H1 (cell line): ENCODE data around the gene ARNT2. TPM values are rescaled to one million over a fixed set of nuclear protein-coding genes. Genes with fewer than 3 reads are reported as not detected.

Experiments used
- CTCF ChIA-PET: fragments of 300-600 bp; sonication (Branson Sonifier 250); formaldehyde crosslinking; loops from one replicate; lab custom pipeline; 2021; ENCODE audit not compliant: partially characterized antibody; lab: Charles Lee
- POLR2A ChIA-PET: fragments of 300-600 bp; sonication (Branson Sonifier 250); formaldehyde crosslinking; loops from one replicate; lab custom pipeline; 2021; ENCODE audit warnings: inconsistent platforms; ENCODE audit not compliant: partially characterized antibody; lab: Charles Lee
- DNase-seq, 2 experiments: peaks; one replicate each; pipeline versions ENCODE4 v3.0.0 to v3.0.0-alpha.2; 2010 to 2022; ENCODE audit warnings: low spot score in 2 of 2, low read depth in 1 of 2, mixed read lengths in 1 of 2
- FAIRE-seq: peaks from 2 replicates; lab custom pipeline; 2011; peaks lifted over from hg19 to GRCh38; lab: Jason Lieb, UNC
- H2AFZ ChIP-seq: 2 replicates; pipeline ENCODE4 v1.8.1; 2012; ENCODE audit warnings: low read length, inconsistent platforms
- H2AK5ac ChIP-seq: 2 replicates; pipeline ENCODE4 v1.6.1; 2013; ENCODE audit warnings: low read depth, low read length
- H2BK120ac ChIP-seq: replicated peaks from 2 replicates; pipeline ENCODE3; 2013; ENCODE audit warnings: low read depth, low read length, inconsistent platforms
- H2BK12ac ChIP-seq: 2 replicates; pipeline ENCODE4 v1.6.1; 2013; ENCODE audit warnings: low read depth, low read length
- H2BK15ac ChIP-seq: 2 replicates; pipeline ENCODE4 v1.6.1; 2013; ENCODE audit warnings: low read length
- H2BK20ac ChIP-seq: 2 replicates; pipeline ENCODE4 v1.6.1; 2013; ENCODE audit warnings: low read length
- H2BK5ac ChIP-seq: 2 replicates; pipeline ENCODE4 v1.6.1; 2013; ENCODE audit warnings: low read depth, low read length
- H3K14ac ChIP-seq: 2 replicates; pipeline ENCODE4 v1.6.1; 2013; ENCODE audit warnings: inconsistent platforms; ENCODE audit not compliant: insufficient read length
- H3K18ac ChIP-seq: 2 replicates; pipeline ENCODE4 v1.6.1; 2013; ENCODE audit warnings: low read length; ENCODE audit errors: extremely low read depth
- H3K23ac ChIP-seq: 2 replicates; pipeline ENCODE4 v1.6.1; 2013; ENCODE audit warnings: inconsistent platforms; ENCODE audit not compliant: insufficient read length
- H3K23me2 ChIP-seq: 2 replicates; pipeline ENCODE4 v1.6.1; 2013; ENCODE audit warnings: low read depth, low read length
- H3K27ac ChIP-seq: 2 replicates; pipeline ENCODE4 v1.6.1; 2011; ENCODE audit warnings: low read depth, low read length, inconsistent platforms
- H3K27me3 ChIP-seq, 4 experiments: replicated peaks in 1 of 4; 1 replicate in 1 of 4; 2 replicates in 3 of 4; pipeline versions ENCODE4 v1.6.1 to v1.8.1; 2011 to 2013; ENCODE audit warnings: low read length in 3 of 4, mild to moderate bottlenecking in 3 of 4, inconsistent platforms in 2 of 4, mixed read lengths in 2 of 4, moderate library complexity in 1 of 4; ENCODE audit not compliant: control insufficient read depth in 3 of 4, insufficient read depth in 3 of 4; ENCODE audit errors: extremely low read depth in 1 of 4
- H3K36me3 ChIP-seq, 4 experiments: 2 replicates each; pipeline versions ENCODE4 v1.6.1 to v1.8.1; 2011 to 2013; ENCODE audit warnings: mild to moderate bottlenecking in 4 of 4, low read length in 3 of 4, moderate library complexity in 2 of 4, control low read depth in 1 of 4, inconsistent platforms in 1 of 4; ENCODE audit not compliant: insufficient read depth in 4 of 4, control insufficient read depth in 2 of 4
- H3K4ac ChIP-seq: replicated peaks from 2 replicates; pipeline ENCODE3; 2013; ENCODE audit warnings: low read length, low read depth, mixed read lengths, inconsistent platforms; ENCODE audit not compliant: insufficient read length
- H3K4me1 ChIP-seq, 4 experiments: replicated peaks in 1 of 4; 1 replicate in 1 of 4; 2 replicates in 3 of 4; pipeline versions ENCODE4 v1.6.1 to v1.8.1; 2011 to 2013; ENCODE audit warnings: low read length in 3 of 4, inconsistent platforms in 2 of 4, mixed read lengths in 1 of 4; ENCODE audit not compliant: insufficient read depth in 4 of 4, control insufficient read depth in 3 of 4
- H3K4me2 ChIP-seq, 2 experiments: 2 replicates each; pipeline versions ENCODE4 v1.6.1 to v1.8.1; 2011 to 2013; ENCODE audit warnings: low read depth in 2 of 2, low read length in 2 of 2, control low read depth in 1 of 2, inconsistent platforms in 1 of 2, mild to moderate bottlenecking in 1 of 2; ENCODE audit not compliant: insufficient read depth in 1 of 2
- H3K4me3 ChIP-seq, 4 experiments: fragments of 200-600, 300-600 bp in 1 of 4; sonication (generic), shearing (Covaris generic), sonication (Bioruptor Twin) in 1 of 4; 2 replicates each; pipeline versions ENCODE4 v1.5.1 to v1.8.1; 2011 to 2016; ENCODE audit warnings: low read length in 4 of 4, low read depth in 3 of 4, control low read depth in 2 of 4, inconsistent platforms in 2 of 4, mild to moderate bottlenecking in 2 of 4, mixed read lengths in 1 of 4, moderate library complexity in 1 of 4; ENCODE audit not compliant: insufficient read depth in 2 of 4; ENCODE audit errors: extremely low read depth in 1 of 4
- H3K56ac ChIP-seq: replicated peaks from 2 replicates; pipeline ENCODE3; 2013; ENCODE audit warnings: low read depth, mild to moderate bottlenecking, mixed read lengths, low read length, inconsistent platforms; ENCODE audit not compliant: insufficient read length
- H3K79me1 ChIP-seq: 2 replicates; pipeline ENCODE4 v1.6.1; 2013; ENCODE audit warnings: low read depth, low read length, control low read depth
- H3K79me2 ChIP-seq, 2 experiments: 2 replicates each; pipeline versions ENCODE4 v1.6.1 to v1.8.1; 2012 to 2013; ENCODE audit warnings: low read length in 2 of 2, mild to moderate bottlenecking in 2 of 2, inconsistent platforms in 1 of 2; ENCODE audit not compliant: insufficient read depth in 2 of 2, control insufficient read depth in 1 of 2
- H3K9ac ChIP-seq, 4 experiments: replicated peaks in 1 of 4; 1 replicate in 1 of 4; 2 replicates in 3 of 4; pipeline versions ENCODE4 v1.6.1 to v1.8.1; 2011 to 2013; ENCODE audit warnings: low read depth in 3 of 4, low read length in 3 of 4, control low read depth in 2 of 4, mild to moderate bottlenecking in 2 of 4, moderate library complexity in 2 of 4, inconsistent platforms in 1 of 4; ENCODE audit errors: extremely low read depth in 1 of 4
- H3K9me3 ChIP-seq, 2 experiments: 2 replicates each; pipeline versions ENCODE4 v1.6.1 to v1.8.1; 2012 to 2013; ENCODE audit warnings: mild to moderate bottlenecking in 2 of 2, moderate library complexity in 2 of 2, control low read depth in 1 of 2, inconsistent platforms in 1 of 2, low read depth in 1 of 2, low read length in 1 of 2, mixed read lengths in 1 of 2; ENCODE audit not compliant: insufficient read depth in 2 of 2
- H4K20me1 ChIP-seq, 2 experiments: replicated peaks in 1 of 2; 2 replicates each; pipeline versions ENCODE3 to v1.8.1; 2011 to 2013; ENCODE audit warnings: inconsistent platforms in 2 of 2, low read length in 2 of 2, mild to moderate bottlenecking in 1 of 2; ENCODE audit not compliant: insufficient read depth in 2 of 2, control insufficient read depth in 1 of 2
- H4K5ac ChIP-seq: 2 replicates; pipeline ENCODE4 v1.6.1; 2013; ENCODE audit warnings: low read length, low read depth, mixed read lengths, inconsistent platforms; ENCODE audit not compliant: insufficient read length
- H4K8ac ChIP-seq: 2 replicates; pipeline ENCODE4 v1.8.0; 2013; ENCODE audit warnings: mild to moderate bottlenecking, moderate library complexity, low read length, inconsistent platforms; ENCODE audit not compliant: insufficient read depth; ENCODE audit errors: extremely low read depth
- H4K91ac ChIP-seq: replicated peaks from 2 replicates; pipeline ENCODE3; 2013; ENCODE audit warnings: low read length, mixed read lengths, inconsistent platforms; ENCODE audit not compliant: insufficient read length
- BCL11A ChIP-seq, 2 experiments: IDR thresholded peaks; one replicate each; pipeline ENCODE4 v1.6.1; 2011; ENCODE audit warnings: low read depth in 2 of 2, low read length in 2 of 2, mild to moderate bottlenecking in 2 of 2
- CBX5 ChIP-seq: fragments of 300-800, 300-1000 bp; sonication (generic); IDR thresholded peaks from 2 replicates; pipeline ENCODE4 v1.7.1; 2016; ENCODE audit warnings: antibody characterized with exemption, low read length, low read depth
- CHD1 ChIP-seq: IDR thresholded peaks from 2 replicates; pipeline ENCODE4 v1.6.1; 2012; ENCODE audit warnings: low read depth, low read length, improper control_type of control experiment
- E2F6 ChIP-seq: IDR thresholded peaks from 2 replicates; pipeline ENCODE4 v1.6.1; 2012; ENCODE audit warnings: inconsistent platforms
- EP300 ChIP-seq, 2 experiments: IDR thresholded peaks; 1 replicate in 1 of 2; 2 replicates in 1 of 2; pipeline ENCODE4 v1.6.1; 2011 to 2012; ENCODE audit warnings: low read depth in 2 of 2, low read length in 2 of 2, mild to moderate bottlenecking in 2 of 2, borderline replicate concordance in 1 of 2, inconsistent platforms in 1 of 2, moderate library complexity in 1 of 2
- EZH2 ChIP-seq: fragments of 200-600 bp; sonication (generic); IDR thresholded peaks from 2 replicates; pipeline ENCODE4 v1.7.1; 2012; ENCODE audit warnings: low read depth, mild to moderate bottlenecking, moderate library complexity, low read length, inconsistent platforms; ENCODE audit not compliant: severe bottlenecking
- FOSL1 ChIP-seq: IDR thresholded peaks from 2 replicates; pipeline ENCODE4 v1.6.1; 2011; ENCODE audit warnings: mild to moderate bottlenecking, low read depth, low read length, moderate library complexity; ENCODE audit not compliant: insufficient read depth
- KDM5A ChIP-seq: fragments of 200-600 bp; IDR thresholded peaks from 2 replicates; pipeline ENCODE4 v1.7.1; 2012; ENCODE audit warnings: mild to moderate bottlenecking, low read length, inconsistent platforms, mixed read lengths
- YY1 ChIP-seq: IDR thresholded peaks from 2 replicates; pipeline ENCODE4 v1.6.1; 2011; ENCODE audit warnings: low read depth, mild to moderate bottlenecking, low read length
- WGBS, 2 experiments: shearing (Covaris generic) in 1 of 2; methylation state at CpG; one replicate each; pipeline versions ENCODE4 v1.1.6 to v1.1.7; 2013 to 2015; ENCODE audit warnings: low lambda C conversion rate in 2 of 2, mixed read lengths in 2 of 2, inconsistent platforms in 1 of 2, low coverage in 1 of 2, missing lambda C conversion rate in 1 of 2; ENCODE audit not compliant: insufficient replicate concordance in 2 of 2, insufficient coverage in 1 of 2, insufficient read length in 1 of 2; ENCODE audit errors: extremely low coverage in 1 of 2, missing lambda C conversion rate in 1 of 2; 5-methylcytosine and 5-hydroxymethylcytosine counted together
- polyA plus RNA-seq, 7 experiments: library from polyadenylated mRNA; depleted of rRNA in 3 of 7; stranded (reverse) in 5 of 7; unstranded in 2 of 7; fragments of >200 nt in 5 of 7; fragments of 200-250 nt in 2 of 7; gene quantifications; 1 replicate in 5 of 7; 2 replicates in 1 of 7; 4 replicates in 1 of 7; pipeline versions ENCODE4 v1.2.1 to v1.2.3, GENCODE V29; 2011 to 2013; ENCODE audit warnings: missing spikeins in 2 of 7, mixed read lengths in 2 of 7
- total RNA-seq: library from RNA; stranded (reverse); fragmentation: NEBNext Ultra II Directional; extraction: Animal tissue kit (Norgen Biotek cat#: 25700); gene quantifications from 2 replicates; pipeline ENCODE4 v1.2.1, GENCODE V29; 2021

The ARNT2 gene
- total and polyA plus RNA-seq, 2 of the 8 experiments (the other 6 are each of a cell fraction or from before 2014, with no cell fraction given), result 9.5 to 14.6 TPM

GRCh38 chr15:80455051-80455648 lies 51.0 kb downstream of the ARNT2 start:
- Histone ChIP-seq H2BK12ac (no peak overlapping the region; the same call in 1 of the 2 replicates), H3K4me3 (no peak overlapping the region), H2BK120ac (no peak overlapping the region), H3K4me2 (no peak overlapping the region), H2AK5ac (no peak overlapping the region), H3K56ac (no peak overlapping the region), H3K79me2 (no peaks in the 10 kb centered on the region), H4K5ac (no peak overlapping the region), H3K27me3 (peaks cover 0 to 2% (median 0%) of the 10 kb centered on the region in 4 experiments; a peak in 1 of 7 replicates), H4K8ac (no peak overlapping the region), H3K18ac (no peak overlapping the region), H3K14ac (no peak overlapping the region), H3K4me1 (peaks cover 0 to 9% (median 7%) of the 10 kb centered on the region in 4 experiments; a peak in 5 of 7 replicates), H3K4ac (no peak overlapping the region), H4K91ac (no peak overlapping the region), H3K9ac (no peak overlapping the region), H2BK20ac (no peak overlapping the region), H2BK5ac (no peak overlapping the region), H3K23me2 (no peaks in the 10 kb centered on the region; the same call in 1 of the 2 replicates), H2BK15ac (no peak overlapping the region), H4K20me1 (no peaks in the 10 kb centered on the region), H3K27ac (no peak overlapping the region), H3K9me3 (no peaks in the 10 kb centered on the region), H3K23ac (no peak overlapping the region), H3K36me3 (peaks cover 0 to 3% (median 0%) of the 10 kb centered on the region in 4 experiments; a peak in 1 of 8 replicates), H2AFZ (no peak overlapping the region), H3K79me1 (no peaks in the 10 kb centered on the region)
- TF ChIP-seq YY1 (no peak), FOSL1 (no peak), CBX5 (no peak), E2F6 (no peak), BCL11A (IDR thresholded peaks at IDR 0.05; ENCODE audit: low read depth in 2 of 2, low read length in 2 of 2) (no peak), EZH2 (no peak), CHD1 (no peak), EP300 (IDR thresholded peaks at IDR 0.05; ENCODE audit: borderline replicate concordance in 1 of 2, low read depth in 2 of 2, low read length in 2 of 2) (no peak), KDM5A (no peak)
- ChIA-PET POLR2A (no interaction called here), CTCF (interaction anchor here (0.7 to 14.2 kb wide), 26 partner anchors 8 to 531 kb away, joined by 3 to 187 read pairs (median 6); partner anchors contain the start of gene CEMIP)
- WGBS, 2 experiments, result 73% methylated on average over 6 of the region's 6 CpGs; no CpG with 5 or more reads in 1 of the 2 experiments
- DNase-seq, result no peak
- FAIRE-seq, result no peak
